CD4-positive, alpha-beta T cell treated with Interleukin-15 for 1 hour (primary cell): Measurements from ENCODE around the gene DKK2.

Source experiments
- DNase-seq: peaks from one replicate; pipeline ENCODE4 v3.0.0-alpha.2; 2020

The DKK2 gene, protein sequence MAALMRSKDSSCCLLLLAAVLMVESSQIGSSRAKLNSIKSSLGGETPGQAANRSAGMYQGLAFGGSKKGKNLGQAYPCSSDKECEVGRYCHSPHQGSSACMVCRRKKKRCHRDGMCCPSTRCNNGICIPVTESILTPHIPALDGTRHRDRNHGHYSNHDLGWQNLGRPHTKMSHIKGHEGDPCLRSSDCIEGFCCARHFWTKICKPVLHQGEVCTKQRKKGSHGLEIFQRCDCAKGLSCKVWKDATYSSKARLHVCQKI

DNA sequence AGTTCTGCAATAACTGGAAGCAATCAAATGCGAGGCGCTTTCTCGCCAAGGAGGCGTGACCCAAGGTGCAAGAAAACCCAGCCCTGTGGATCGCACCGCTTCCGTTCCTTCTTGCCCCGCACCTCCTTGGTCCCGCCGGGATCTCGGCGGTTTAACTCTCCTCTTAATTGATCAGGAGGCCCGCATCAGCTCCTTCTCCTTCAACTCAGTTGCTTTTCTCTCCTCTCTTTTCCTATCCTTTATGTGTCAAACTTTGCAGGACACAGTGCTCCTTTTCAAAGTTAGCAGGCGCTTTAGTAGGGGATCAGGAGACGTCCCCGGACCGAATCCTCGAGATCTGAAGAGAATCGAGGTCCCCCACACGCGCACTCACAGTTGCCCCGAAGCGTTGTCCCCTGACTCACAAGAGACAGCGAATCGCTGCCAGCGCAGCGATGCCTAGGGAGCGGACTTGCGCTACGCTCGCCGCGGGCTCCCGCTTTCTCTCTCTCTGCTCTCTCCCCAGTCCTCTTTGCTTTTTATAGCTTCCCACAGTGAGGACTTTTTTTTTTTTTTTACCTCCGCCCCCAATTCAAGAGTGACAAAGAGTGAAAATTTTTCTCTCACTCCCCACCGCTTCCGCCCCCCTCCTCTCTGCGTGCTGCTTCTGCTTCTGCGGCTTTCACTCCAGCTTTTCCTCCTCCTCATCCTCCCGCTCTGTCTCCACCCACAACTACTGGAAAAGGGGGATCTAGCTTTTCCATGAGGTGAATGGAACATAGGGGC, at the start of gene DKK2:
DKK2 (minus strand) TSS at position 495 of the 765 bp plus-strand sequence. CDS start 722 bp downstream, outside the sequence.
- DNase-seq, result no peak

DNA sequence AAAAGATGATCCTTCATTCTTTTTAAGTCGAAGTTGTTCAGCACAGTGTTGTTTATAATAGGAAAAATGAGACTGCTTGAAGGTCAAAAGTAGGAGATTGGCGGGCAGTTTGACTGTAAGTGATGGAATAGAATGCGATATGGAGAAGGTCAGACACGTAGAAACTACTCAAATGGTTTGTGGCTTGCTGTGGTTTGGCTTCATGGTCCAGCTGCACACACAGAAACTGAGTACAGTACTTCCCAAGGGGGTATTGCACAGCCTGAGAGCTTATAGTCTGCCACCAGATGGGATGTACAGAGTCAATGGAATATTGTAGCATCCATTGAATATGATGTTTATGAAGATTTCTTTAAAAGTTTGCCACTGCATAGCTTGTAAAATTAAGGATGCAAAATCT, 41.1 kb upstream of the DKK2 start:
- no peak for DNase-seq

DNA sequence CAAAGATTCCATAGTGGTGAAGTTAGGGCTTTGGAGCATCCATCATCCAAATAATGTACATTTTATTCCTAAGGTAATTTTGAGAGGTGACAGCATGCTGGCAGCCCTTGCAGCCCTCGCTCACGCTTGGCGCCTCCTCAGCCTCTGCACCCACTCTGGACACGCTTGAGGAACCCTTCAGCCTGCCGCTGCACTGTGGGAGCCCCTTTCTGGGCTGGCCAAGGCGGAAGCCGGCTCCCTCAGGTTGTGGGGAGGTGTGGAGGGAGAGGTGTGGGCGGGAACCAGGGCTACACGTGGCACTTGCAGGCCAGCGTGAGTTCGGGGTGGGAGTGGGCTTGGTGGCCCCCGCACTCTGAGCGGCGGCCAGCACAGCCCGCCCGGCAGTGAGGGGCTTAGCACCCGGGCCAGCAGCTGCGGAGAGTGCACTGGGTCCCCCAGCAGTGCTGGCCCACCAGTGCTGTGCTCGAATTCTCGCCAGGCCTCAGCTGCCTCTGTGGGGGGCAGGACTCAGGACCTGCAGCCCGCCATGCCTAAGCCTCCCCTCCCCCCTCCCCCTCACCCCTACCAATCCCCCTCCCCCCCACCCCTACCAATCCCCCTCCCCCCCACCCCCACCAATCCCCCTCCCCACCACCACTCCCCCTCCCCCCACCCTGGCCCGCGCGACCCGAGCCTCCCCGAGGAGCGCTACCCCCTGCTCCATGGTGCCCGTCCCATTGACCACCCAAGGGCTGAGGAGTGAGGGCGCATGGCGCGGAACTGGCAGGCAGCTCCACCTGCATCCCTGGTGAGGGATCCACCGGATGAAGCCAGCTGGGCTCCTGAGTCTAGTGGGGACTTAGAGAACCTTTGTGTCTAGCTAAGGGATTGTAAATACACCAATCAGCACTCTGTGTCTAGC, 37.0 kb upstream of the DKK2 start:
- no peak for DNase-seq

DNA sequence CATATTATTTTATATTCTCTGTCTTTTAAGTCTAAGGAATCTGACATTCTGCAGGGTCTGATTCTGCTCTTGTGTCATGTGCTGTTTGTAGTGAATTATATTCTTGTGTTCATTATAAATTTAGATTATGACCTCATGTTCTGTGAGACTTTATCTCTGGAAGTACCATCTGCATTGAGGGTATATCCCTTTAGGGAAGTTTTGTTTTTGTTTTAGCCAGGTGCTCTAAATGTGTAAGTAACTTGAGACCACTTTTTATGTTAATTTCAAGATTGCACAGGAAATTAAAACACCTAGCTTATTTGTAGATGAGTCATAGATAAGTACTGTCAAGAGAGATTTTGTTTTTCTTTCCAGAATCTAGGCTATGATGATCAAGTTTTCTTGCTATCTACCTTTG, 35.0 kb upstream of the DKK2 start:
- no peak for DNase-seq

DNA sequence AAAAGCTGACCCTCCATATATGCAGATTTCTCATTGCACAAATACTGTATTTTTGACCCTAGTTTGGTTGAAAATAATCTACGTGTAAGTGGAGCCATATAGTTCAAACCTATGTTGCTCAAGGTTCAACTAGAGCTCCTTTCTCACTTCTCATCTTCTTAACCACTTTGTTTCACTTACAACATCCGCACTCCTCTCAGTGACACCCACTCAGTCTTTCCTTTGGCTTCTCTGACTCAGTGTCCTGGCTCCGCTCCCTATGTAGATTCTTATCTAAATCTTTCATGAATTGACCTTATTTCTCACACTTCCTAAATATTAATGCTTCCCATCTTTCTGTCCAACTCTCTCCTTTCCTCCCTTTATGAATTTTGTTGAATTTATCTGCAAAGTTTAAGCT, 32.9 kb upstream of the DKK2 start:
- DNase-seq, result no peak

DNA sequence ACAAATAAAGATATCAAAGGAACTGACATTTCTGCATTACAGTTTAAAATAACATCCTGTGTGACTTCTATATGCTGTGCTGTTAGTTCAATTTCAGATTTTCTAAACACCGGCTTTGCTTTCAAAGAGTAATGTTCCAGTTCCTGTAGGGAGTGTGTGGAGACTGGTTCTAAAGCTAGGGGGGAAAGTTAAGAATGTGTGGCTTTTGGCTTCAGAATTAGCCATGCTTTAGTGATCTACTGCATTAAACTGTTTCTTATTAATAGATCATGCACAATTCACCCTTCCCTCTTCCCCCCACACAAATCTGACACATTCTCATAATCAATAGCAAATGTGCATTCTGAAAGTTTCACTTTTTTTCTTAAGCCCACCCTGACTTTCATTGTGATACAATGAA, 32.0 kb upstream of the DKK2 start:
- DNase-seq, result no peak

DNA sequence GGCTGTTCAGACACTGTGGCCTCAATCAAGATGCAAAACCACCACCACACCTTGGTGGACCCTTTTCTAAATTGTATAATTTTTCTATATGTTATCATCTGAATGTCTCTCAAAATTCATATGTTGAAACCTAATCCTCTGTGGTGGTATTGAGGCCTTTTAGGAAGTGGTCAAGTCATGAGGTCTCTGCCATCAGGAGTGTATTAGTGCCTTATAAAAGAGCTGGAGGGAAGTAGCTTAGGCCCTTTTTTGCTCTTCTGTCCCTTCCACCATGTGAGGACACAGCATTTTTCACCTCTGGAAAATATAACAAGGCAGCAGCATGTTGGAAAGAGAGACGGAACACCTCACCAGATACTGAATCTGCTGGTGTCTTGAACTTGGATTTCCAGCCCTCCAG, 30.5 kb upstream of the DKK2 start:
- DNase-seq, result no peak

DNA sequence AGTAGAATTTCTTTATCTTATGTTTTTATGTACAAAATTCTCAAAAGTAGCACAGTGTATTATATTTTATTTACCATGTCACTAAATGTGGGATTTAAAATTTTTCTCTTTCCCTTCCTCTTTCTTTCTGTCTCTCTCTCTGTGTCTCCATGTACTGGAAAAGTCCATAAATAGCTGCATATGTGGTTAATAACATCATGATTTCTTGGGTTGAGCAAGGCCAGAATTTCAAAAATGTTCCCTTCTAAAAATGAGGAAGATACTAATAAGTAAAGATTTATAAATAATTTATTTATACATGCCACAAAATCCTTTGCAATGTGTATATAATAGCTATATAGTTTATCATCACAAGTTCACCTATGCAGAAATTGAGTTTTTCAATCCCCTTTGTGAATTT, 29.1 kb upstream of the DKK2 start:
- DNase-seq, result no peak

DNA sequence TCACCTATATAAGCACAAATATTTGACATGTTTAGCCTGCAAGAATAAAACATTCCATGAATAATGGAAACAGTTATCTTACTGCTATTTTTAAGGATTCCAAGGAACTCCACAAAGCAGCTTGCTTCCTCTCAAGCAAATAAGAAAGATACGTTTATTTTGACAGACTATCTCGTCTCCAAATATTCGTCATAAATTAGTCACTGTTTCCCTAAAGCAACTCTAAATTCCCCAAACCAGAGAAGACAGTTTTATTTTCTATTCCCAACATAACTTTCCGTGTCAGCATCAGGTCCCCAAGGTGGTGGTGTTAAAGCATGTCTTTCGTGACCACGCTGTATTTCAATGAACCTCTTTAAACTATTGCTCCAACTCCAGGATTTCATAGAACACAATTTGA, 24.3 kb upstream of the DKK2 start:
- no peak for DNase-seq

DNA sequence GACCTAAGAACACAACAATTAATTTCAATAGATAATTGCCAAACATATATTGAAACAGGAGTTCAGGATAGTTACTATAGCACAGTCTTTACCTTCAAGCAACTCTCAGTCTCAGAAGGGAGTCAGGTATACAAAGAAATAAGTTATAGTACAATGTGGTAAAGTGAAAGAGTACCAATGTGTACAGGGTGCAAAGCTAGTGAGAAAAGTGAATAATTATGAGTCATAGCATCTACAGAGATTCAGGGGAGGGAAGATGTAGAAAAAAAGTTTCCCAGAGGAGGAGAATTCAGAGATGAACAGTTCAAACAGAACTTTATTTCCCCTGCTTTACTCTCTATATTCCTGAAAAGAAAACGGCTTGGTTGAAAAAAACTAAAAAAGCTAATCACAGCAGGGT, 22.7 kb upstream of the DKK2 start:
- no peak for DNase-seq

DNA sequence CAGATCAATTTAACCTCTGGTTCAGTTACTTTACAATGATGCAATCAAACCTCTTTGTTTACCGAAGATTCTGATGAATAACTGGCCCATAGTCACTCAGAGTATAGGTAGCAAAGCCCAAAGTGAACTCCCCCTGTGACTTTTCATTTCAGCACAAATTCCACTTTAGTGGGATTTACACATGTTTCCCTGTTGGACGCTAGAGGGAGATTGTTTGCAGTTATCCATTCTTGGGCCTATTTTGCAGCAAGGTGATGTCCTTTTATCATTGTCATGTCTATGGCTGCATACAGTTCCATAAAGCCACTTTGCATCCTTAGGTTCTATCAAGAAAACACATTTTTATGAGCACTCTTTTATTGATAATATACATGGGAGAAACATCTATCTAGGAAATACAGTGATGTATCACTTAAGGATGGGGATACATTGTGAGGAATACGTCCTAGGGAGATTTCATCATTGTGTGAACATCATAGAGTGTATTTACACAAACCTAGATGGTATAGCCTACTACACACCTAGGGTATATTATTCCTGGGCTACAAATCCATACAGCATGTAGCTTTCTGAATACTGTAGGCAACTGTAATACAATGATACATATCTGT, 14.5 kb upstream of the DKK2 start:
- DNase-seq, result no peak

DNA sequence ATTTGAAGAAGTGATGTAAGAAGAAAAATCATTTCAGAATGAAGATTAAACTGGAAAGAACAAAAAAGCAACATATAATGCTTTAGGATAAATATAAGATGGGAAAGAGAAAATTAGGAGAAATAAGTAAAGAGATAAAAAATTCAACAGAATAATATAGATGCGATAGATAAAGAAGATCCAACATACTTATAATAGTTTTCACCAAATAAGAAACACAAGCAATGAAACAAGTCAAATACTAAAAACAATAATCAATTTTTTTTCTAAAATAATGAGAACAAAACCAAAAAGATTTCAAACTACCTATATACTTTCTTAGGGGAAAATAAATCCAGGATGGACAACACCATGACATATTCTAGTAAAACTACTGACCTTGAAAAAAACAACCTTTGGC, 10.1 kb upstream of the DKK2 start:
- no peak for DNase-seq

DNA sequence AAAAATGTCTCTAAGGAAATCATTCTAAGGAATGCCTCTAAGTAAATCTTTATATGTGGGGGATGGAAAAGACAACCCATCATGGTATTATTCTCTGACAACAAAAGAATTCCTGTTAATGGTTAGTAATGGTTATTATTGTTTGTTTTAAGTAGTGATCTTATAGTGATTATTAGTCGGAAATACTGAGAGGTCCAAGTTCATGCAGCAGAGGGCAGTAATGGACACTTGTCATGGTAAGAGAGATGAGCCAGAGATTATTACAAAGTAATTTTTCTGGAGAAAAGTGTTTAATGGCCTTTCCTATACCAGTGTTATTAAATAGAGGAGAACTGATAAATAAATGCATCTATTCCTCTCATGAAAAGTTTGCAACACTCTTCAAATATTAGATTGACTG, 8.1 kb upstream of the DKK2 start:
- no peak for DNase-seq

DNA sequence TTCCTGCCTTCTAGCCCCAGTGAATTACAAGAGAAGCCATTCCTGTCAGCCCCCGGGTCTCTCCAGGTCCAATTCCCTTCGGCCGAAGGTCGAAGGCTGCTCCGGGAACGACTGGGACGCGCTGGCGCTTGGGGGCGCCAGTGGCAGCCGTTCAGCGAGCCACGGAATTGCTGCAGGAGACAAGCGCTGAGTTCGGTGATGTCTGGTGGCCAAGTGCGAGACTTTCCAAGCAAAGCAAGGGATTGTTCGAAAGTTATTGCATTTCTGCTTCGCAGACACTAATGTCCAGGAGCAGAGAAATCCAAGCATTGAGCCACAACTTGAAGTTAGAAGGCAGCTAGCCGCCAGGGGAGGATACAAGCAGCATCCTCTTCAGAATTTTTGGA, 1.1 kb upstream of the DKK2 start:
- DNase-seq, result no peak

DNA sequence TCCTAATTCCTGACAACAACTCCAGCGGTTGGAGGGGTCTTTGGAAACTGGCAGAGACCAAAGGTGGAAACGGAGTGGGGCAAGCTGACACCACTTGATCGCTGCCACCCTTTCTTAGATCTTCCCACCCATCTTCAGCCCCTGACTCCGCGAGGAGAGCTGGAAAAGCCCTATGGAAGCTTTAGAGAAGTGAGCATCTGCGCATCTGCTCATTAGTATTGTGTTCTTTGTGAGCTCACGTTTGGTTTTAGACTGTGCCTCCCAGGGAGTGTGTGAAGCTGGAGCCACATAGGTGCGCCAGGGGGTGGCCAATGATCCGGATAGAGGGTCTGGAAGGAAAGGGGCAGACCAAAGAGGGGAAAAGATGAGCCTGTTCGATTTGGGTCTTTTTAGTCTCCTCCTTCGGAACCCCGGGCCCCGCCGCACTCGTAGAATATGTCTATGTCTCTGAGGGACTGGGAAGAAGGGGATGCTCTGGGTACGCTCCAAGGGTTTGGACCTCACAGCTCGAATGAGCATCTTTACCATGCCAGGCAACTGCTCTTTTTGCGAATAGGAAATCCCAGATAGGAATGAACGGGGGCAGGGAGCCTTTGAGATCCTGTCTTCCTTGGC, 578 bp upstream of the DKK2 start:
- no peak for DNase-seq

DNA sequence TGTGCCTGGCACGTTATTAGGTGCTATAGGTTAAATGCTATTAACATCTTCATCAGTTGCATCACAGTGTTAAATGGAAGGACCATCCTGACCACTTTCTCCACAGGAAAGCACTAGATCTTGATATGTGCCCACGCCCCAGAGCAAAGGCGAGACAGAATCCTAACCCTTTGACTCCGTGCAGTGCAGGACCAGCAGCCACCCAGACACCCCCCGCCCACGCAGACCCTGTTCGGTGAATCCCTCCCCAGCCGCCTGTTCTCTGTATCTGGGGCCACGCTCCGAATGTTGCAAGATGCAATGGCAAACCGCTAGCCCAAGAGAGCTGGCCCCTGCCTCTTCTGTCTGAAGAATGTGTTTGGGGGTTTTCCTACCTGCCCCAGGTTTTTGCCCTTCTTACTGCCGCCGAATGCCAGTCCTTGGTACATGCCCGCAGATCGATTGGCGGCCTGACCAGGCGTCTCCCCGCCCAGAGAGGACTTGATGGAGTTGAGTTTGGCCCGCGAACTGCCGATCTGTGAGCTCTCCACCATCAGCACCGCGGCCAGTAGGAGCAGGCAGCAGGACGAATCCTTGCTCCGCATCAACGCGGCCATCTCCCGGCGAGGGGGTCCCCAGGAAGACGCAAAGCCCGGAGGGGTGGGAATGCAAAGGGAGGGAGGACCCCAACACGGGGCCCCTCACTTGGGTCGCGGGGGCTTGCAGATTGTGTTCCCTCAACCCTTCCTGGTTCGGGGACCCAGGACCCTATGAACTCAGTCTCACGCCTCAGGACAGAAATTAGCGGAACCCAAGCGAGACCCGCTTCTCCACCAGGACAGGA, 906 bp downstream of the DKK2 start:
- DNase-seq, result no peak

DNA sequence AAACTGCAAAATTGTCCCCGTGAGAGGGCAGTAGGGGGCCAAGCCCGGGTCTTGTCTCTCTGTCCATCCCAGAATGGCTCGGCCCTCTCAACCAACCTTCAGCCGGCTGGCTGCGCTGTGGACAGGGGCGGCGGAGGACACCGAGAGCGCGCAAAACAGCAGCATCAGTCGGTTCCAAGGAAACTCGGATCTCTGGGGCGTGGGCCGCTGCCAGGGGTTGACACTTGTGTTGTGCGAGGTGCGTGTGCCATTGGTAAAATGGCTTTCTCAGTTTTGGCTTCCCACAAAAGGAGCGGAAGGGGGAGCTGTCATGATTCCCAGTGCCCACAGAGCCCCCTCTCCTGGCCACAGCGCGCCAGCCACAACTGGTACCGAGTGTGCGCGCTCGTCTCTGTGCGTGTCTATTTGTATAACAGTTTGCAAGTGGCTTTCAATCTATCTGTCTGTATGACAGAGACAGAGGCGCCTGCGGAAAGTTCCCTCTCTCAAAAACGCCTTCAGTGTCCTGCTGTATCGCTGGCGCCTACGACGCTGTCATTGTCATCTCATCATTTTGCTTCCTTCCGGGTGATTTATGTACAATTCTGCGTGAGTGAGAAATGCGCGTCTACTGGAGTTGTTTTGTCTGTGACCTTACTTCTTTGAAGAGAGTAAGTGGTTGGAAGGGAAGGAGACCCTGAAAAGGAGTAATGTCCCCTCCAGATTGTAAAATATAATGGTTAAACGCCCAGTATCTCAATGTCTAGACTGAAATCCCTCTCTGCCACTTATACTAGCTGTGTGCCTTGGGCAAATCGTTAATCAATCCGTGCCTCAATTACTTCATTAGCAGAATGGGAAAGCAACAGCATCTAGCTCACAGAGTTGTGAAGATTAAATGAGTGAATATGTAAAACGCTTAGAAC, 1.8 kb downstream of the DKK2 start:
- DNase-seq, result no peak

DNA sequence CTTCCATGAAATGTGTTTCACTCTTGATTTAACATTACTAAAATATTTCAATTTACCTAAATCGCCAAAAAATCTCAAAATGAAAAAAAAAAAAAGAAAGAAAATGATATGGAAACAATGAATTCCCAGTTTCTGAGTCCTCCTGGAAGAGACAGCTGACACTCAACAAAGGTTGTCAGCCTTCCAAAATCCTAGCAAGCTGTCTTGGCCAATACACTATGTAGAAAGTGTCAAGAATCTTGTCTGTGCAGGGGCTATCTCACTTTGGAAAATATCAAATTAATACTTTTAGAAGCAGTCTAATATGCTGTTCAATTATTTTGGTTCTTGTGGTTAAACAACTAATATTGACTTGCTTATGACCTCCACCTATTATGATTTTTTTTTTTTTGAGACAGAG, 8.7 kb downstream of the DKK2 start:
- no peak for DNase-seq

DNA sequence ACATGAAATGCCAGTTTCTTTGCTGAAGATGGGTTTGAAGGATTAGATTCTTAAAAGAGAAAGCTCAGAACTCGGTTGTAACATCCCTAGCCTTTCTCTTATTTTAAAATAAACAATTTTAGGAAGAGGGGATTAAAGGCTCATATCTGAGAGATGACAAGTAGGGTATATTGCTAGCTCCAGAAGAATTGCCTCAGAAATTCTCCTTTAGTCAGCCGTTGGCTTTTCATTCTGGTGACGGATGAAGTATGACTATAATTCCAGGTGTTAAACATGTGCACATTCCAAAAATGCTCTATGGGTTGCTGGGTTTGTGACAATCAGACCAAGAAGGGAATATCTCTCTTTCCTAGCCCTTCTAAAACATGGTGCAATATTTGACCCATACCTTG, 17.8 kb downstream of the DKK2 start:
- DNase-seq, result no peak

DNA sequence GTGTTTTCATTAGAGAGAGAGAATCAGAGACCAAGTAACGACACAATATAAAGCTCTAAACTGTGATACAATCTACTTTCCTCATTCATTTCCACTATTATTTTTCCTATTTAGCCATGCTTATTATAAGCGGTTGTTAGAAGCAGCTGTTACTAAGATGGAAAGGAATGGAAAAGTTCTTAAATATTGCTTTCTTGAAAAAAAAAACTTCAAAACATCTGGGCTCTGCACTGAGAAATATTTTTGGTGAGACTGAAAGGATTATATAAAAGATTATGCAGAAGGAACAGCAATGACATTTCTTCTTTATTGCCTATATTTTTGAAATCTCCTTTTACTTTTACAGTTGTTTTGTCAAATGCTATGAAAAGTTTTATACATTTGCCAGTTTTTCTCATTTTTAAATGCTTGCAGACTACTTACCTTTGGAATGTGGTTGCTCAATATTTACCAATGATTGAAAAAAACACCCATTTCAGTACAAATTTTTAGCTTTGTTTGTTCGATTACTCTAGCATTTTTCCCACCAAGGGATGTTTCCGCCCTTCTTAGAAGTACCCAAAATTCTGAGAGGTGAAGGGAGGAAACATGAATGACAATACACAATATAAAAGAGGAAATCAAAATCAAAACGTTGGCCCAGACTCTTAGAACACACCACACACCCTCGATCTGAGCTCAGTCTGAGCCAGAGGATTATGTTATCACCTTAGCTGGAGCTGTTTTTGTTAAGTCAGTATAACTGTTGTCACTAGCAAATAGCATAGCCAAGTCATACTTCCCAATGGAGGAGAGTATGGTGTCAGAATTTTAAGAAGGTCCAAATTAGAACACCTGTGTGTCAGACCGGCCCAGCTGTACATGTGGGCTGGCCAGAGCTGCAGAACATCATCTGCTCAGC, 18.4 kb downstream of the DKK2 start:
- DNase-seq, result no peak
